Activated naive CD8-positive, alpha-beta T cell (primary cell): ENCODE results near the gene AXIN2.
"Not testable (repeated sequence)": the region's sequence is repeated elsewhere in the genome, so short reads cannot be mapped to it uniquely, and the experiment has no call there.

Source experiments
- H3K27ac Mint-ChIP-seq: one replicate; pipeline ENCODE4 v1.8.0; 2021; ENCODE audit warnings: mixed read lengths
- H3K27me3 Mint-ChIP-seq: one replicate; pipeline ENCODE4 v1.8.0; 2021; ENCODE audit warnings: mixed read lengths
- H3K36me3 Mint-ChIP-seq: one replicate; pipeline ENCODE4 v1.8.0; 2021; ENCODE audit warnings: mixed read lengths
- H3K4me1 Mint-ChIP-seq: one replicate; pipeline ENCODE4 v1.8.0; 2021; ENCODE audit warnings: low read depth, mixed read lengths
- H3K4me3 Mint-ChIP-seq: one replicate; pipeline ENCODE4 v1.8.0; 2021; ENCODE audit warnings: mild to moderate bottlenecking, mixed read lengths
- H3K9me3 Mint-ChIP-seq: one replicate; pipeline ENCODE4 v1.8.0; 2021; ENCODE audit warnings: low read depth, mixed read lengths

The AXIN2 gene

DNA sequence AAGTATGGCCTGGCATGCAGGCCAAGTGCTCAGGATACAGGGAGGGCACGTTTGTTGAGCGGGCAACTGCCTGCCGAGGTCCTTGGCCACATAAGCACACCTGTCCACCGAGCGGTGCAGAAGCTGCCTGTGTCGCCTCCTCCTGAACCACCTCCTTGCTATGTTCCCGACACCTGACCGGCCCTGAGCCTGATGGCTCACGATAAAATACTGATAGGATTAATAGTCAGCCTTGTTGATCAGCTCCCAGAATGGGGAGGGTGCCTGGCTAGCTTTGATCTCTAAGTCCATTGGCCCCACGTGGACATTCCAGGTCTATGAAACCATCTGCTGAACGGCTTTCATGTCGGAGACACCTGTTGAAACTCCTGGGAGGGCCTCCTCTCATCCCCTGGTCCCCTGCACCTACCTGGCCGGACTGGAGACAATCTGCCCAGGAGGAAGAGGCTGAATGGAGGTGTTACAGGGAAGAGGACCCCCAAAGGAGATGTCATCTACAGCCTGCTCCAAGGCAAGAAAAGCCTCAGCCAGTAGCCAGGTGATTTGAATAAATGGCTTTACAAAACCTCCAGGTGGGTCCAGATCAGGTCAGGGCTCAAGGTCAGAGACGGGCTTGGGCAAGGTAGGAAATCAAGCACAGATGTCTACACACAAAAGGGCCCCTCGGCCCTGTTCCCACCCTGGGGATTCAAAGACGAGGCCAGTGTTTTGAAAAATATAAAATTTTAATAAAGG, 33.4 kb downstream of the AXIN2 start:
- Mint-ChIP-seq H3K9me3 (no peaks in the 10 kb centered on the region), H3K4me3 (no peak overlapping the region), H3K27me3 (no peaks in the 10 kb centered on the region), H3K36me3 (peaks cover 13% of the 10 kb centered on the region), H3K4me1 (peaks cover 28% of the 10 kb centered on the region), H3K27ac (no peak overlapping the region)

DNA sequence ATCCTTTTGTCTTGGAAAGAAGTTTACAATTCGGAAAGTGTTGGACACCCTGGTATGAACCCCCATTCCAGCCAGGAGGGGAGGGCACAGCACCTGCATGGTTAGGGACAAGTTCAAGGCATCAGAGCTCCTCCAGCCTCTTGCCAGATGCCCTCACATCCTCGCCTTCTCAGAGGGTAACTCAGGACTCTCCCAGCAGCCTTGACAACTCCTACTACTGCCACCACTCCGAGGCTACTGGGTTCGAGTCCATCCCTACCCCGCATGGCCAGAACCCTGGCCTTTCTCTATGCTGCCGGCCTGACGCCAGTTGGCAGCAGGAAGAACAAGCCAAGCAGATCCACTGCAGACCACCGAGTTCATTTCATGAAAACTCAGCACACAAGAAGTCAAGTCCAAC, 34.1 kb downstream of the AXIN2 start:
- H3K4me1 Mint-ChIP-seq = peaks cover 34% of the 10 kb centered on the region
- no peaks in the 10 kb centered on the region for H3K27me3 Mint-ChIP-seq
- peak overlapping the region; percentile 66 for H3K27ac Mint-ChIP-seq
- no peaks in the 10 kb centered on the region for H3K9me3 Mint-ChIP-seq
- peaks cover 13% of the 10 kb centered on the region for H3K36me3 Mint-ChIP-seq
- no peak overlapping the region for H3K4me3 Mint-ChIP-seq

DNA sequence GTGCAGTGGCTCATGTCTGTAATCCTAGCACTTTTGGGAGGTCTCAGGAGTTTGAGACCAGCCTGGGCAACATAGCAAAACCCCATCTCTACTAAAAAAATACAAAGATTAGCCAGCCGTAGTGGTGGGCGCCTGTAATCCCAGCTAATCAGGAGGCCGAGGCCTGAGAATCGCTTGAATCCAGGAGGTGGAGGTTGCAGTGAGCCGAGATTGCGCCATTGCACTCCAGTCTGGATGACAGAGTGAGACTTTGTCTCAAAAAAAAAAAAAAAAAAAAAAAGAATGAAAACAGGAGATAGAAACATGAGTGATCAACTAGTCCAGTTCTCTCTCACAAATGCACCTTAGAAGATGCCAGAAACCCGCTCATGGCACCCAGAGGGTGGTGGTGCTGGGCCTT, 34.6 kb downstream of the AXIN2 start:
- H3K27ac Mint-ChIP-seq = peak overlapping the region; percentile 66
- H3K27me3 Mint-ChIP-seq, H3K4me3 Mint-ChIP-seq, H3K9me3 Mint-ChIP-seq: not testable (repeated sequence)
- peaks cover 34% of the 10 kb centered on the region for H3K4me1 Mint-ChIP-seq
- peaks cover 13% of the 10 kb centered on the region for H3K36me3 Mint-ChIP-seq

DNA sequence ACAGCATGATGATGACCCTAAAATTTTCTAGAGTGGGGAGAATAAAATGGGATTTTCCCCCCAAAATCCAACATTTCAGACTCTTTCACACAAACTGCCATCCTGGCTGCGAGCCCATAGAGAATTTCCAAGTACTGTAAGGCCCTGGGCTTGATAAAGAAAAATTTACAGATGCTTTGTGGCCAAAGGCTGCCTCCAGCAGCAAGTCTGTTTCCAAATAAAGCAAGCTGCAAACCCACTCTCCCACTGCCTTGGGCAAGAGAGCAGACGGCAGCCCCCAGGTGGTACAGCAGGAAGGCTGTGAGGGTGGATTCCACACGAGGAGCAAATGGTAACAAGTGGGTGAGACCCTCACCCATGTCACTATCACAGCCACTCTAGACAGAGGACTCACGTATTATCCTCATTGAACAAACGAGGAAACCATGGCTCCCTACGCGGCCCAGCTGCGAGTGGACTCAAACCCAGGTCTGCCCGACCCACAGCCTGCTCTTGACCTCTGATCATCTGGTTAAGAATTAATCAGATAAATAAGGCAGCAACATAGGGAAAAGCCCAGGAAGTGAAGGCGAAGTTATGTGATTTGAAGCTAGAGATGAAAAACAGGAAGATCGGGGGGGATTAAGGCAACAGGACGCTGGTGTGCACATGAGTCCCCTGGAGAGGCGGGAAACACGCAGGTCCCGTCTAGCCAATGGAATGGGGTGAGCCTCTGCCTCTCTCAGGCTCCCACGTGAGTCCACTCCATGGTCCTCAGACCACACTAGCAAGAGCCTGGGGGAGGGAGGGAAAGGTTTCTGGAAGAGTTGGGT, 37.4 kb downstream of the AXIN2 start:
- Mint-ChIP-seq H3K27me3 (no peaks in the 10 kb centered on the region), H3K9me3 (no peaks in the 10 kb centered on the region), H3K4me3 (peak overlapping the region; percentile 67), H3K36me3 (peaks cover 5% of the 10 kb centered on the region), H3K4me1 (peaks cover 40% of the 10 kb centered on the region), H3K27ac (peak overlapping the region; percentile 85)

DNA sequence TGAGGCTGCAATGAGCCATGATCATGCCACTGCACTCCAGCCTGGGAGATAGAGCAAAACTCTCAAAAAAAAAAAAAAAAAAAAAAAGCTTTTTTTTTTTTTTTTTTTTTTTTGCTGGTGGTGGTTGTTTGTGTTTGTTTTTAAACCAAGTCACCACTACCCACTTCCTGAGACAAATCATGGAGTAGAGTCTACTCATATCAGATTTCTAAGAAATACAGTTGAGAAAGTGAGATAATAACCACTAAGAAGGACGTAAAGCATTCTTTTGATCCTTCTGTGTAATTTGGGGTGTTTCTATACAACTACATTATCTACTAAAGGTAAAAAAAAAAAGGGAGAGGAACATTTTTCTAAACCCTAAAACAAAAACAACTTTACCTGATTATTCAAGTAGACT, 38.0 kb downstream of the AXIN2 start:
- Mint-ChIP-seq H3K36me3 (no peaks in the 10 kb centered on the region), H3K9me3 (no peaks in the 10 kb centered on the region), H3K4me3 (peak overlapping the region; percentile 67), H3K4me1 (peaks cover 40% of the 10 kb centered on the region), H3K27me3 (no peaks in the 10 kb centered on the region), H3K27ac (peak overlapping the region; percentile 85)

DNA sequence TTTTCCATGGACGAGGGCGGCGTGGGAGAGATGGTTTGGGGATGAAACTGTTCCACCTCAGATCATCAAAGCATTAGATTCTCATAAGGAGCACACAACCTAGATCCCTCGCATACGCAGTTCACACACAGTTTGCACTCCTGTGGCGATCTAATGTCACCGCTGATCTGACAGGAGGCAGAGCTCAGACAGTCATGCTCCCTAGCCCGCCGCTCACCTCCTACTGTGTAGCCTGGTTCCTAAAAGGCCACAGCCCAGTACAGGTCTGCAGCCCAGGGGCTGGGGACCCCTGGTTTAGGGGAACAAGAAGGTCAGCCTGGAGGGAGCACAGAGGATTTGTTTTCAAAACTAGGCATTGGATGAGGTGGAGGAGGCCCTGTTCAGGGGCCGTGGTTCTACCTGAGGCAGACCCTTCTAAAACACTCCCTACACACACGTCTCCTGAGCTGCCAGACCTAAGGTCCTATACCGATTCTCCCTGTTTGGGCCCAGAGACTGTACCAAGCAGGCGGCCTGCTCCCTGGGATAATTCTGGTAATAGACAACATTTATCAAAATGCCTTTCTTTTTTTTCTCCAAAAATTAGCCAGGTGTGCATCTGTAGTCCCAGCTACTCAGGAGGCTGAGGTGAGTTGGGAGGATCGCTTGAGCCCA, 38.6 kb downstream of the AXIN2 start:
- Mint-ChIP-seq H3K4me1 (peaks cover 40% of the 10 kb centered on the region), H3K4me3 (peak overlapping the region; percentile 13), H3K27ac (peak overlapping the region; percentile 54), H3K9me3 (no peaks in the 10 kb centered on the region), H3K27me3 (no peaks in the 10 kb centered on the region), H3K36me3 (no peaks in the 10 kb centered on the region)

DNA sequence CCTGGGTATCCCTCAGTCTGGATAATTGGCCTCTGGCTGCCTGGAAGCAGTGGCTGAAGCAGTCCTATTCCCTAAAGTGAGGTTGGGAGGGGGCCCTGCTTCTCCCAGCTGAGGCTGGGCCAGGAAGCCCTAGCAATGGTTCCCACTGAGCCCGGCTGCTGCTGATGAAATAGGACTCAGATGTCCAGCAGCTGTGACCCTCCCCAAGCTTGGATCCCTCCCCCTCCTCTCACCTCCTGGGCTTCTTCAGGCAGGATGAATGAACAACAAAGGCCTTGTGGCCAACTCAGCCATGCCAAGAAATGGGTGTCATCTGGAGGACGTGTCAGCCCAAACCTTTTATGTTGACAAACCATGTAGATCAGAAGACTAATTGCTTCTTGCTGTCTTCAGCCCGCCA, 42.0 kb downstream of the AXIN2 start:
- Mint-ChIP-seq H3K9me3 (no peaks in the 10 kb centered on the region), H3K36me3 (no peaks in the 10 kb centered on the region), H3K27ac (no peak overlapping the region), H3K4me1 (peaks cover 38% of the 10 kb centered on the region), H3K4me3 (no peak overlapping the region), H3K27me3 (no peaks in the 10 kb centered on the region)

DNA sequence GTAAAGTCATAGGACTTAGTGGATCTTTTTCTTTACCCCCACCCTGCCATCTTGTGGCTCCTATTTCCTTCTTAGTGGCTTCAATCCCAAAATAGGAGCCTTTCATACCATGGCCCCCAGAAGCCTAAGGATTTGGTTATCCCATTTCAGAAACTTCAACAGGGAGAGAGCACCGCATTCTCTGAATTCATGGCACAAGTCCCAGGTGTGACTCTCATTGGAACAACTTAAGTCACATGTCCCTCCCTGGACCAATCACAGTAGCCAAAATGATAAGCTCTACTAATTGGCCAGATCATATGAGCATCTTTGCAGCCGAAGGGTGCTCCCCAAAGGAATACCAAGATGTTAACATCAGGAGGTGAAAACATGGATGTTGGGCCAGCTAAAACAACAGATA, 43.2 kb downstream of the AXIN2 start:
- Mint-ChIP-seq H3K4me3 (no peak overlapping the region), H3K9me3 (no peaks in the 10 kb centered on the region), H3K27ac (no peak overlapping the region), H3K4me1 (peaks cover 30% of the 10 kb centered on the region), H3K36me3 (no peaks in the 10 kb centered on the region), H3K27me3 (no peaks in the 10 kb centered on the region)

DNA sequence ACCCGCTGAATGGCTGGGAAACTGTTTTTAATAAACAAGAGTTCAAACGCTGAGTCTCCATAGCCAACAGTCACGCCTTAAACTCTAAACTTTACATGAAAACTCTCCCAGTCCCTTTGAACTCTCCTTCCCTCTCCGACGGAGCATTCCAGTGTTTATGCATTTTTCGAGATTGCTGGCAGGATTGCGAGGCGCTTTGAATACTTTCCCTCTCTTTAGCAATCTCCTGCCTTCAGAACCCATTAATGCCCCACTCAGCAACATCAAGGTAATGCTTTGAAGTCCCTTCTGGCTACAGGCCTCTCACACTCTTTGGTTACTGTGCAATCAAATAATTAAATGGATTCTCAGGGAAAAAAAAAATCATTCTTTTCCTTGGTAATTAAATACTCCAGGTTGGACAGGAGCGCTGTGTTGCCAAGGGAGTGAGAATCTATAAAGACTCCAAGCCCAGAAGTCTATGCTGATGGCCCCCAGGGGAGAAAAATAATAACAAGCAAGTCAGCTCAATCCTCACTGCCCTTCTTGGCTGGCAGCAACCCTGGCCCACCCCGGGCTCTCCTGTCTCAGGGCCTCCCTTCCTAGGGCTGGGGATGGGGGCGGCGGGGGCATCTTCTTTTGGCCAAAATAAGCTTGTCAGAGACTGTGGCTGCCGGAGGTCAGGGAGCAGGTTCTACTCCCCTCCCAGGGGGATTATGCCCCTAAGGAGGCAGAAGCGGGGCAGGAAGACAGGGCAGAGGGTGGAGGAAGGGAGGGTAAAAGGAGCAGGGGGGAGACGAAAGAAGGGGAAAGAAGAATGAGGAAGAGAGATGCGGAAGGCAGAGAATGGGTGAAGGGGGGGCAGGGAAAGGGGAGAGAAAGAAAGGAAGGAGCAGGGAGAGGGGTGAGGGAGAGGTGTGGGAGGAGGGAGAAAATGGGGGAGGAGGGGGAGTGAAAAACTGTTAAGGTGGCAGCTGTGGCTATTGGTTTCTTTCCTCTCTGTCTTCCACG, 45.2 kb downstream of the AXIN2 start:
- no peak overlapping the region for H3K4me3 Mint-ChIP-seq
- H3K36me3 Mint-ChIP-seq = no peaks in the 10 kb centered on the region
- H3K27ac Mint-ChIP-seq = no peak overlapping the region
- H3K27me3 Mint-ChIP-seq = no peaks in the 10 kb centered on the region
- H3K9me3 Mint-ChIP-seq = no peaks in the 10 kb centered on the region
- peaks cover 13% of the 10 kb centered on the region for H3K4me1 Mint-ChIP-seq

DNA sequence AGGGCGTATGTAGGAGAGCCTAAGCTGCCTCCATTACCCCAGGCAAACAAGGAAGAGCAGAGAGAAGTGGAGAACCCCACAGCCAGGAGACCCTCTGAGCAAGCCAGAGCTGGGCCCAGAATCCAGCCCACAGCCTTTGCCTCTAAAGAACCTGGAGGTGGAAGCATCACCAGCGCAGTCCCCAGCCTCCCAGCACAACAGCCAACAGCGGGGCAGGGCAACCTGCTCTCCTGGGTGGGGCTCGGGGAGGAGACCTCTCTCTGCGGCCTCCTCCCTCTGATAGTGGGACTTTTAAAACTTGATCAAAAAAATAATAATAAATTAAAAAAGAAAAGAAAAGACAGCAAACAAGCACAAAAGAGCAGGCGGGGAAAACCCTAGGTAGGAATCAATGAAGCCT, 45.9 kb downstream of the AXIN2 start:
- Mint-ChIP-seq H3K27ac (no peak overlapping the region), H3K27me3 (no peaks in the 10 kb centered on the region), H3K4me1 (peaks cover 7% of the 10 kb centered on the region), H3K4me3 (no peak overlapping the region), H3K9me3 (no peaks in the 10 kb centered on the region), H3K36me3 (peaks cover 4% of the 10 kb centered on the region)

DNA sequence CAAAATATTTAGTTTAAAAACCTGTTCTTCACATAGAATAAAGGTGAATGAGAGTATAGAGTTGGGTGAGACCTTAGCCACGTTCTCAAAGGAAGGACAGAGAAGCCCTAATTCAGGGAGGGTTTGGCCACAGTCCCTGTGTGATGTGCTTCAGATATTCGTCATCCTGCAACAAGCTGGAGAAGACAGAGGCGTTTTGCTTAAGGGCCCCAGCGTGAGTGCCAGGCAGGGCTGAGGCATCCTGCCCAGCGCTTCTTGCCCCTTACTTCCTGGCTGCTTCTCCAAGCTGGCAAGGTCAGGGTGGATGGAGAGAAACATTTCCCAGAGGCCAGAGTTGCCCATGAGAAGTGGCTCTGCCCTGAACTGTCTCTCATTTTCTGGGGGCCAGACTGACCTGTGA, 46.9 kb downstream of the AXIN2 start:
- Mint-ChIP-seq H3K4me1 (peaks cover 3% of the 10 kb centered on the region), H3K36me3 (peaks cover 4% of the 10 kb centered on the region), H3K27ac (no peak overlapping the region), H3K27me3 (no peaks in the 10 kb centered on the region), H3K4me3 (no peak overlapping the region), H3K9me3 (no peaks in the 10 kb centered on the region)

DNA sequence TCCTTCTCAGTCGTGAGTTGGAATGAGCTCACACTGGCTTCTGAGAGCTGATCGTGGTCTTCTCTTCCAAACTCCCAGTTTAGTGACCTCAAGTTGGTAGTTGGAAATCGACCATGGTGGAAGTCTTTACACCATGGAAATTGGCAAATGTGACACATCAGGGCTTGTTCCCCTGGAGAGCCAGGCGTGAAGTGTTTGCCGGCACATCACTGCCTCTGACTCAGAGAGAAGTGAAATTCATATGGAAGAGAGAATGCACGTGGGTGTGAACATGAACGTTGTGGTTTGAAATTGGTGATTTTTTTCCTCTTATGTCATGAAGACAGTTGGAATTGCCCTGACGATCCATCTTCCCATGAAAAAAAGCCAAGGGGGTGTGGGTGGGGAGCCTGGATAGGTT, 47.4 kb downstream of the AXIN2 start:
- H3K27ac Mint-ChIP-seq = no peak overlapping the region
- peaks cover 3% of the 10 kb centered on the region for H3K4me1 Mint-ChIP-seq
- H3K4me3 Mint-ChIP-seq = no peak overlapping the region
- peaks cover 4% of the 10 kb centered on the region for H3K36me3 Mint-ChIP-seq
- no peaks in the 10 kb centered on the region for H3K27me3 Mint-ChIP-seq
- no peaks in the 10 kb centered on the region for H3K9me3 Mint-ChIP-seq

DNA sequence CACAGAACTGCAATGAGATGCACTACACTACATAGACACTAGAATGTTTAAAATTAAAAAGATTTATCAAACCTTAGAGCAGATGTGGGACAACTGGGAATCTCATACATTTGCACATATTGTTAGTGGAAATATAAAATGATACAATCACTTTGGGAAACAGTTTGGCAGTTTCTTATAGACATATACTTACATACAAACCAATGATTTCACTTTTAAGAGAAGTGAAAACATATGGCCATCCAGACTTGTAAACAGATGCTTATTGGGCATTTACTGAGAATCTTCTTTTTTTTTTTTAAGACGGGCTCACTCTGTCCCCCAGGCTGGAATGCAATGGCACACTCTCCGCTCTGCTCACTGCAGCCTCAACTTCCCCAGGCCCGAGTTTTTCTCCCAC, 50.1 kb downstream of the AXIN2 start:
- Mint-ChIP-seq H3K9me3 (no peaks in the 10 kb centered on the region), H3K27me3 (no peaks in the 10 kb centered on the region), H3K27ac (no peak overlapping the region), H3K4me1 (peaks cover 3% of the 10 kb centered on the region), H3K36me3 (peaks cover 6% of the 10 kb centered on the region), H3K4me3 (no peak overlapping the region)

DNA sequence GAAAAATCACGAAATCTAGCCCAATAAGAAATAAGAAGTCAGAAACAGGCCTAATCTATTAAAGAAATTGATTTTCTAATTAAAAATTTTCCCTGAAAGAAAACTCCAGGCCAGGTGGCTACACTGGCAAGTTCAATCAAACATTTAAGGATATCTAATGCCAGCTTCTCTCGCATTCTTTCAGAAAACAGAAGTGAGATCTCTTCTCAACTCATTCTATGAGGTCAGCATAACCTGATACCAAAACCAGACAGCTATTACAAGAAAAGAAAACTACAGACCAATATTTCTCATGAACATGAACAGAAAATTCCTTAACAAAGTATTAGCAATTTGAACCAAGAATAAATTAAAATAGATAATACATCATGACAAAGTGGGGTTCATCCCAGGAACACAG, 52.4 kb downstream of the AXIN2 start:
- Mint-ChIP-seq H3K36me3 (peaks cover 6% of the 10 kb centered on the region), H3K27me3 (no peaks in the 10 kb centered on the region), H3K4me3 (no peak overlapping the region), H3K9me3 (no peaks in the 10 kb centered on the region), H3K4me1 (peaks cover under 1% of the 10 kb centered on the region), H3K27ac (no peak overlapping the region)
